ENCODE measurements around the gene GNG13. TPM values are rescaled to one million over a fixed set of nuclear protein-coding genes. Genes with fewer than 3 reads are reported as not detected.
"Not testable (repeated sequence)": the region's sequence is repeated elsewhere in the genome, so short reads cannot be mapped to it uniquely, and the experiment has no call there.

Gene GNG13
- total and polyA plus RNA-seq, 9 donors = 0.20 TPM; not detected in 8

- H3K27me3 ChIP-seq (ENCODE audit: control insufficient read depth, insufficient read depth, low read length) = peaks cover 31% of the 10 kb centered on the region
- H3K4me1 ChIP-seq (ENCODE audit: control insufficient read depth, insufficient read depth, low read length) = peaks cover 8% of the 10 kb centered on the region
- no peak overlapping the region for H3K4me3 ChIP-seq (ENCODE audit: low read length)
- 93% methylated on average over 2 of the region's 9 CpGs for WGBS (ENCODE audit: insufficient coverage)
- H3K36me3 ChIP-seq (ENCODE audit: control insufficient read depth, insufficient read depth, low read length) = no peaks in the 10 kb centered on the region
- no peak for DNase-seq
- no peak overlapping the region for H3K27ac ChIP-seq (ENCODE audit: low read length)
- H3K9me3 ChIP-seq (replicated peaks; ENCODE audit: control insufficient read depth, low read depth, low read length) = no peaks in the 10 kb centered on the region
Observed at GRCh38 chr16:822909-823297, 22.4 kb upstream of the GNG13 start.

- no peak overlapping the region for H3K4me3 ChIP-seq (ENCODE audit: low read length)
- 72% methylated on average over 17 of the region's 21 CpGs for WGBS (ENCODE audit: insufficient coverage)
- H3K4me1 ChIP-seq (ENCODE audit: control insufficient read depth, insufficient read depth, low read length) = peaks cover 8% of the 10 kb centered on the region
- no peak overlapping the region for H3K27ac ChIP-seq (ENCODE audit: low read length)
- H3K9me3 ChIP-seq (replicated peaks; ENCODE audit: control insufficient read depth, low read depth, low read length) = no peaks in the 10 kb centered on the region
- peaks cover 36% of the 10 kb centered on the region for H3K27me3 ChIP-seq (ENCODE audit: control insufficient read depth, insufficient read depth, low read length)
- H3K36me3 ChIP-seq (ENCODE audit: control insufficient read depth, insufficient read depth, low read length) = no peaks in the 10 kb centered on the region
- no peak for DNase-seq
Observed at GRCh38 chr16:822174-822908, 21.8 kb upstream of the GNG13 start.

- peaks cover 42% of the 10 kb centered on the region for H3K27me3 ChIP-seq (ENCODE audit: control insufficient read depth, insufficient read depth, low read length)
- WGBS (ENCODE audit: insufficient coverage) = 39% methylated on average over 9 of the region's 13 CpGs
- no peaks in the 10 kb centered on the region for H3K9me3 ChIP-seq (replicated peaks; ENCODE audit: control insufficient read depth, low read depth, low read length)
- no peak overlapping the region for H3K4me3 ChIP-seq (ENCODE audit: low read length)
- H3K36me3 ChIP-seq (ENCODE audit: control insufficient read depth, insufficient read depth, low read length) = no peaks in the 10 kb centered on the region
- peaks cover 10% of the 10 kb centered on the region for H3K4me1 ChIP-seq (ENCODE audit: control insufficient read depth, insufficient read depth, low read length)
- no peak overlapping the region for H3K27ac ChIP-seq (ENCODE audit: low read length)
- no peak for DNase-seq
Observed at GRCh38 chr16:821751-822150, 21.2 kb upstream of the GNG13 start.

GRCh38 chr16:820748-821147 is 20.2 kb upstream of the GNG13 start:
- DNase-seq = no peak
- Histone ChIP-seq H3K36me3 (ENCODE audit: control insufficient read depth, insufficient read depth, low read length) (no peaks in the 10 kb centered on the region), H3K27ac (ENCODE audit: low read length) (no peak overlapping the region), H3K4me3 (ENCODE audit: low read length) (no peak overlapping the region), H3K27me3 (ENCODE audit: control insufficient read depth, insufficient read depth, low read length) (peaks cover 46% of the 10 kb centered on the region), H3K4me1 (ENCODE audit: control insufficient read depth, insufficient read depth, low read length) (peaks cover 10% of the 10 kb centered on the region), H3K9me3 (replicated peaks; ENCODE audit: control insufficient read depth, low read depth, low read length) (no peaks in the 10 kb centered on the region)
- WGBS (ENCODE audit: insufficient coverage) = 84% methylated on average over 12 of the region's 12 CpGs

GRCh38 chr16:820044-820408 is 19.5 kb upstream of the GNG13 start:
- H3K4me1 ChIP-seq (ENCODE audit: control insufficient read depth, insufficient read depth, low read length); H3K9me3 ChIP-seq (replicated peaks; ENCODE audit: control insufficient read depth, low read depth, low read length); H3K27ac ChIP-seq (ENCODE audit: low read length); H3K4me3 ChIP-seq (ENCODE audit: low read length); DNase-seq; H3K36me3 ChIP-seq (ENCODE audit: control insufficient read depth, insufficient read depth, low read length): not testable (repeated sequence)
- 68% methylated on average over 7 of the region's 10 CpGs for WGBS (ENCODE audit: insufficient coverage)
- peaks cover 39% of the 10 kb centered on the region for H3K27me3 ChIP-seq (ENCODE audit: control insufficient read depth, insufficient read depth, low read length)

GRCh38 chr16:819336-820043 is 19.0 kb upstream of the GNG13 start:
- 67% methylated on average over 21 of the region's 23 CpGs for WGBS (ENCODE audit: insufficient coverage)
- Histone ChIP-seq H3K9me3 (replicated peaks; ENCODE audit: control insufficient read depth, low read depth, low read length) (no peaks in the 10 kb centered on the region), H3K36me3 (ENCODE audit: control insufficient read depth, insufficient read depth, low read length) (no peaks in the 10 kb centered on the region), H3K27me3 (ENCODE audit: control insufficient read depth, insufficient read depth, low read length) (peaks cover 37% of the 10 kb centered on the region), H3K4me1 (ENCODE audit: control insufficient read depth, insufficient read depth, low read length) (peaks cover 2% of the 10 kb centered on the region), H3K27ac (ENCODE audit: low read length) (no peak overlapping the region), H3K4me3 (ENCODE audit: low read length) (no peak overlapping the region)
- DNase-seq = no peak

- Histone ChIP-seq H3K27ac (ENCODE audit: low read length) (no peak overlapping the region), H3K4me1 (ENCODE audit: control insufficient read depth, insufficient read depth, low read length) (peaks cover 5% of the 10 kb centered on the region), H3K27me3 (ENCODE audit: control insufficient read depth, insufficient read depth, low read length) (peaks cover 40% of the 10 kb centered on the region), H3K36me3 (ENCODE audit: control insufficient read depth, insufficient read depth, low read length) (no peaks in the 10 kb centered on the region), H3K4me3 (ENCODE audit: low read length) (no peak overlapping the region), H3K9me3 (replicated peaks; ENCODE audit: control insufficient read depth, low read depth, low read length) (no peaks in the 10 kb centered on the region)
- no peak for DNase-seq
- 65% methylated on average over 1 of the region's 2 CpGs for WGBS (ENCODE audit: insufficient coverage)
Observed at GRCh38 chr16:818592-818991, 18.1 kb upstream of the GNG13 start.

DNA sequence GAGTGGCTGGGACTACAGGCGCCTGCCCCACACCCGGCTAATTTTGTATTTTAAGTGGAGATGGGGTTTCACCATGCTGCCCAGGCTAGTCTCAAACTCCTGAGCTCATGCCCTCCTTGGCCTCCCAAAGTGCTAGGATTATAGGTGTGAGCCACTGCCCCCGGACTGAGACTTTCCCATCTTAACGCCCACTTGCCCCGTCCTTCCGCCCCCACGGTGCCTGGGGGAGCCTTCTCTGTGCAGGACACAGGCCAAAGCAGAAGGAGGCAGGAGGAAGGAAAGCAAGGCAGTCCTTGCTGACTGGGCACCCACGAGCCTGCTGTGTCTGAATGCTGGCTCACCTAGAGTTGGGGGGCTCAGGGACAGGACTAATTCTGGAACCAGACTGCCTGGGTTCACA is 17.6 kb upstream of the GNG13 start:
- Histone ChIP-seq H3K4me1 (ENCODE audit: control insufficient read depth, insufficient read depth, low read length) (peaks cover 8% of the 10 kb centered on the region), H3K4me3 (ENCODE audit: low read length) (no peak overlapping the region), H3K27me3 (ENCODE audit: control insufficient read depth, insufficient read depth, low read length) (peaks cover 44% of the 10 kb centered on the region), H3K9me3 (replicated peaks; ENCODE audit: control insufficient read depth, low read depth, low read length) (no peaks in the 10 kb centered on the region), H3K27ac (ENCODE audit: low read length) (no peak overlapping the region), H3K36me3 (ENCODE audit: control insufficient read depth, insufficient read depth, low read length) (no peaks in the 10 kb centered on the region)
- WGBS (ENCODE audit: insufficient coverage) = 93% methylated on average over 6 of the region's 8 CpGs
- DNase-seq = no peak

GRCh38 chr16:817001-817906 is 16.7 kb upstream of the GNG13 start:
- WGBS (ENCODE audit: insufficient coverage) = 45% methylated on average over 64 of the region's 71 CpGs
- Histone ChIP-seq H3K9me3 (replicated peaks; ENCODE audit: control insufficient read depth, low read depth, low read length) (no peaks in the 10 kb centered on the region), H3K4me1 (ENCODE audit: control insufficient read depth, insufficient read depth, low read length) (peaks cover 10% of the 10 kb centered on the region), H3K27me3 (ENCODE audit: control insufficient read depth, insufficient read depth, low read length) (peaks cover 49% of the 10 kb centered on the region), H3K36me3 (ENCODE audit: control insufficient read depth, insufficient read depth, low read length) (no peaks in the 10 kb centered on the region), H3K4me3 (ENCODE audit: low read length) (no peak overlapping the region), H3K27ac (ENCODE audit: low read length) (no peak overlapping the region)
- DNase-seq = no peak

DNA sequence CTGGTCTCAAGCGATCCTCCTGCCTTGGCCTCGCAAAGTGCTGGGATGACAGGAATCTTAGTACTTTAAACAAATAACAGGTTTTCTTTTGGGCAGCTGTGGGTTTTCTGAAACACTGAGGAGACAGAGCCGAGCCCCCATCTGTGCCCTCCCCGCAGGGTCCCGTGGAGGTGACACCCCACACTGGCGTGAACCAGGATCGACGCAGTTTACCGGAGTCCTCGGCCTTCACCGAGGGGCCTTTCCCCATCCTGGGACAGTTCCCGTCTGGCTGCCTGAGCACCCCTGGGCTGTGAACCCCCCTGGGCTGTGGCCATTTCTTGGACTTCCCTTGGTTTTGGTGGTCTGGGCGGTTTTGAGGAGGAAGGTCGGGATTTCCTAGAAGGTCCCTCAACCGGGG is 15.3 kb upstream of the GNG13 start:
- 95% methylated on average over 13 of the region's 15 CpGs for WGBS (ENCODE audit: insufficient coverage)
- no peak overlapping the region for H3K4me3 ChIP-seq (ENCODE audit: low read length)
- no peak overlapping the region for H3K27ac ChIP-seq (ENCODE audit: low read length)
- peaks cover 2% of the 10 kb centered on the region for H3K9me3 ChIP-seq (replicated peaks; ENCODE audit: control insufficient read depth, low read depth, low read length)
- peaks cover 10% of the 10 kb centered on the region for H3K4me1 ChIP-seq (ENCODE audit: control insufficient read depth, insufficient read depth, low read length)
- H3K36me3 ChIP-seq (ENCODE audit: control insufficient read depth, insufficient read depth, low read length) = no peaks in the 10 kb centered on the region
- DNase-seq = no peak
- H3K27me3 ChIP-seq (ENCODE audit: control insufficient read depth, insufficient read depth, low read length) = peaks cover 50% of the 10 kb centered on the region
